ENCODE measurements around the gene ABTB1.

DNA sequence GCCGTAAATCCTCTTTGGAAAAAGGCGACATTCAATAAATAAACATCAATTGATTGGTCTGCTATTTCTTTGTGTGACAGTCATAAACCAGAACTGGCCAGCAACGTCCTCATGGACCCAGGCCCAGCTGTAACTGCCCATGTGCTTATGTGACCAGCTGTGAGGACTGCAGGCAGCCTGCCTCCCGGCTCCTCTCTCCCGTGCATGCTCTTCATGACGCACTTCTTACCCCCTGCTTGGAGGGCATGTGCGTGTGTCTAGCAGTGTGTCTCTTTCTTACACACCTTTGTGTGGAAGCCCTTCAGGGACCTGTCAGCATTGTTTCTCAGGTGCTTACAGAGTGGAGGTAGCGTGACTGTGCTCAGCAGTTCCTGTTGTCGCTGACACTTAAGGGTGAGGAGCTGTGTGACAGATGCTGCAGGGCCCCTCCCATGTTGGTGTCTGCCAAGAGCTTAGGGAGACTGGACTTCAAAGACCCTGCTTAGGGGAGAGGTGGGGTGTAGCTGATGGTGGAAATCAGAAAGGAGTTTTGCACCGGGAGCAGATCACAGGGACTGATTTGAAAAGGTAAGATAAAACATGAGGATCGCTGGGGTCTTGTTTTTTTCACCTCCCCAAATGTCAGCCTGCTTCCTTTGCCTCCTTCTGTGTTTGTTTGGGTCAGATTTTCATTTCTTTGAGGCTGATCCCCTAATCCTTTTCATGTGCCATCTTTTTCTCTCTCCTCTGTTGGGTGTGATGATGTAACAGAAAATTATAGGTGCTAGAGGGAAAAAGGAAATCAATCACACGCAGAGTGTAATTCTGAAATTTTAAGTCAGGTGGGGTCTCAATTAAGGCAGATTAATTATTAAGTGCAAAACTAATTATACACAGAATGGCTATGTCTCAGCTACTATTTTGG lies 41.7 kb upstream of the ABTB1 start:
- TF ChIP-seq FOXM1 (IDR thresholded peaks at IDR 0.05; ENCODE audit: borderline replicate concordance, low read depth) = no peak
- TF ChIP-seq, protein P1, sequence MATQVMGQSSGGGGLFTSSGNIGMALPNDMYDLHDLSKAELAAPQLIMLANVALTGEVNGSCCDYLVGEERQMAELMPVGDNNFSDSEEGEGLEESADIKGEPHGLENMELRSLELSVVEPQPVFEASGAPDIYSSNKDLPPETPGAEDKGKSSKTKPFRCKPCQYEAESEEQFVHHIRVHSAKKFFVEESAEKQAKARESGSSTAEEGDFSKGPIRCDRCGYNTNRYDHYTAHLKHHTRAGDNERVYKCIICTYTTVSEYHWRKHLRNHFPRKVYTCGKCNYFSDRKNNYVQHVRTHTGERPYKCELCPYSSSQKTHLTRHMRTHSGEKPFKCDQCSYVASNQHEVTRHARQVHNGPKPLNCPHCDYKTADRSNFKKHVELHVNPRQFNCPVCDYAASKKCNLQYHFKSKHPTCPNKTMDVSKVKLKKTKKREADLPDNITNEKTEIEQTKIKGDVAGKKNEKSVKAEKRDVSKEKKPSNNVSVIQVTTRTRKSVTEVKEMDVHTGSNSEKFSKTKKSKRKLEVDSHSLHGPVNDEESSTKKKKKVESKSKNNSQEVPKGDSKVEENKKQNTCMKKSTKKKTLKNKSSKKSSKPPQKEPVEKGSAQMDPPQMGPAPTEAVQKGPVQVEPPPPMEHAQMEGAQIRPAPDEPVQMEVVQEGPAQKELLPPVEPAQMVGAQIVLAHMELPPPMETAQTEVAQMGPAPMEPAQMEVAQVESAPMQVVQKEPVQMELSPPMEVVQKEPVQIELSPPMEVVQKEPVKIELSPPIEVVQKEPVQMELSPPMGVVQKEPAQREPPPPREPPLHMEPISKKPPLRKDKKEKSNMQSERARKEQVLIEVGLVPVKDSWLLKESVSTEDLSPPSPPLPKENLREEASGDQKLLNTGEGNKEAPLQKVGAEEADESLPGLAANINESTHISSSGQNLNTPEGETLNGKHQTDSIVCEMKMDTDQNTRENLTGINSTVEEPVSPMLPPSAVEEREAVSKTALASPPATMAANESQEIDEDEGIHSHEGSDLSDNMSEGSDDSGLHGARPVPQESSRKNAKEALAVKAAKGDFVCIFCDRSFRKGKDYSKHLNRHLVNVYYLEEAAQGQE (IDR thresholded peaks at IDR 0.05; ENCODE audit: low read depth) = no peak
- TF ChIP-seq CREB1 (IDR thresholded peaks at IDR 0.05; ENCODE audit: low read depth) = no peak
